Epithelial cell of esophagus (primary cell): Measurements from ENCODE around the gene CCDC68.

Source experiments
- DNase-seq: peaks from one replicate; pipeline ENCODE4 v3.0.0; 2010; ENCODE audit warnings: low read depth
- H3K4me3 ChIP-seq: 2 replicates; pipeline ENCODE4 v1.5.1; 2011; ENCODE audit warnings: mild to moderate bottlenecking, low read length, control low read depth
- CTCF ChIP-seq: IDR thresholded peaks from 2 replicates; pipeline ENCODE4 v1.5.1; 2011; ENCODE audit warnings: low read depth, mild to moderate bottlenecking, low read length, control low read depth, inconsistent platforms; ENCODE audit not compliant: insufficient read depth; ENCODE audit errors: missing control alignments

CCDC68 gene

GRCh38 chr18:54958704-54959625 is at the start of gene CCDC68:
Gene CCDC68, minus strand, starts transcription at chr18:54959461. Its CDS starts 16,670 bp downstream, at chr18:54942791.
- peak; percentile 55 for DNase-seq
- no peak for TF ChIP-seq CTCF
- H3K4me3 ChIP-seq = peak within 1 kb of the TSS; percentile 64

- no peak for TF ChIP-seq CTCF
- DNase-seq = no peak
- H3K4me3 ChIP-seq = no peak overlapping the region
Measured at GRCh38 chr18:55007602-55008001, 48.3 kb upstream of the CCDC68 start.

GRCh38 chr18:55003695-55004094 is 44.4 kb upstream of the CCDC68 start:
- no peak overlapping the region for H3K4me3 ChIP-seq
- no peak for DNase-seq
- TF ChIP-seq CTCF = no peak

GRCh38 chr18:55002261-55002660 is 43.0 kb upstream of the CCDC68 start:
- H3K4me3 ChIP-seq = no peak overlapping the region
- DNase-seq = no peak
- no peak for TF ChIP-seq CTCF

GRCh38 chr18:55001394-55002024 is 42.2 kb upstream of the CCDC68 start:
- no peak for TF ChIP-seq CTCF
- no peak overlapping the region for H3K4me3 ChIP-seq
- DNase-seq = peak; percentile 55

- H3K4me3 ChIP-seq = no peak overlapping the region
- TF ChIP-seq CTCF = no peak
- no peak for DNase-seq
Measured at GRCh38 chr18:55000529-55000928, 41.3 kb upstream of the CCDC68 start.
